AG10803 (cell line): ENCODE results near the gene HOXC12.

Source experiments
- DNase-seq: peaks from one replicate; pipeline ENCODE4 v3.0.0; 2010; ENCODE audit warnings: low read depth
- H3K4me3 ChIP-seq: 2 replicates; pipeline ENCODE4 v1.5.1; 2011; ENCODE audit warnings: mild to moderate bottlenecking, low read length, control low read depth
- TF ChIP-seq, protein P1 (sequence below): conservative IDR thresholded peaks from 2 replicates; pipeline ENCODE4 v1.5.1; 2011; ENCODE audit warnings: mild to moderate bottlenecking, low read length, control low read depth, inconsistent platforms

Gene HOXC12

DNA sequence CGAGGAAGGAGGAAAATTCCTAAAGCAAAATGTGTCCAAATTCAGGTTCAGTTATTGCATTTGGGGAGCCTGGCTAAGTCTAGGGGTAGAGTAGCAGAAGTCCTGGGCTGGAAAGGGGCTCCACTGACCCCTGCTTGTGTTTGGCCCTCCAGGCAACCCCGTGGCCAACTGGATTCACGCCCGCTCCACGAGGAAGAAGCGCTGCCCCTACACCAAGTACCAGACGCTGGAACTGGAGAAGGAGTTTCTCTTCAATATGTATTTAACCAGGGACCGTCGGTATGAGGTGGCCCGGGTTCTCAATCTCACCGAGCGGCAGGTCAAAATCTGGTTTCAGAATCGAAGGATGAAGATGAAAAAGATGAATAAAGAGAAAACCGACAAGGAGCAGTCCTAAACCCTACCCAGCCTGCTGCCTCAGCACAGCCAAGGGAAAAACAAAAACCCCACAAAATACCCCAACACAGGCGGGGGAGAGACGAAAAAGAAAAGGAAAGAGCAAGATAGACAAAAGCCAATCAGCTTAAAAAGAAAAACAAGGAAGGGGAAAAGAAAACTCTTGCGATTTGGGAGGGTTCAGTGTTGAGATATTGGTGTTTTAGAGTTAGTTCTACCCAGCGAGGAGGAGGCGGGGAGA lies 47.7 kb downstream of the HOXC12 start:
- TF ChIP-seq, protein P1, sequence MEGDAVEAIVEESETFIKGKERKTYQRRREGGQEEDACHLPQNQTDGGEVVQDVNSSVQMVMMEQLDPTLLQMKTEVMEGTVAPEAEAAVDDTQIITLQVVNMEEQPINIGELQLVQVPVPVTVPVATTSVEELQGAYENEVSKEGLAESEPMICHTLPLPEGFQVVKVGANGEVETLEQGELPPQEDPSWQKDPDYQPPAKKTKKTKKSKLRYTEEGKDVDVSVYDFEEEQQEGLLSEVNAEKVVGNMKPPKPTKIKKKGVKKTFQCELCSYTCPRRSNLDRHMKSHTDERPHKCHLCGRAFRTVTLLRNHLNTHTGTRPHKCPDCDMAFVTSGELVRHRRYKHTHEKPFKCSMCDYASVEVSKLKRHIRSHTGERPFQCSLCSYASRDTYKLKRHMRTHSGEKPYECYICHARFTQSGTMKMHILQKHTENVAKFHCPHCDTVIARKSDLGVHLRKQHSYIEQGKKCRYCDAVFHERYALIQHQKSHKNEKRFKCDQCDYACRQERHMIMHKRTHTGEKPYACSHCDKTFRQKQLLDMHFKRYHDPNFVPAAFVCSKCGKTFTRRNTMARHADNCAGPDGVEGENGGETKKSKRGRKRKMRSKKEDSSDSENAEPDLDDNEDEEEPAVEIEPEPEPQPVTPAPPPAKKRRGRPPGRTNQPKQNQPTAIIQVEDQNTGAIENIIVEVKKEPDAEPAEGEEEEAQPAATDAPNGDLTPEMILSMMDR: no peak
- DNase-seq: no peak
- H3K4me3 ChIP-seq: peak overlapping the region; percentile 98

GRCh38 chr12:54002915-54003389 lies 48.2 kb downstream of the HOXC12 start:
- DNase-seq: no peak
- H3K4me3 ChIP-seq: peak overlapping the region; percentile 98
- TF ChIP-seq, protein P1: no peak

DNA sequence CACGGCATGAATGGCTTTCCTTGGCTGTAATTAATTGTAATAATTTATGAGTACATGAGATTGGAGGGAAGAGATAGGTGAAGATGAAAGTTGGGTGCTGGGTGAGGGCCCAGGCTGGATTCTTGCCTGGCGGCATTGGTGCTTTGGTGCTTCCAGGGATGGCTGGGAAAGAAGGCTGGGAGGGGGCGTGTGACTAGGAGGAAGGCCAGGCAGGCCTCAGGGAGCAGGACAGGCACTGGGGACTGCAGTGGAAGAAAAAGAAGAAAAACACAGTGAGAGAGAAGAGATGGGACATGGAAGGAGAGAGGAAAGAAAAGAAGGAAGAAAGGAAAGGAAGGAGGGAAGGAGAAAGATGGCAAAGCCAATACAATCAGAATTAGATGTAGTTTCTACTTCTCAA lies 48.9 kb downstream of the HOXC12 start:
- peak; percentile 54 for DNase-seq
- TF ChIP-seq, protein P1: no peak
- H3K4me3 ChIP-seq: peak overlapping the region; percentile 98

DNA sequence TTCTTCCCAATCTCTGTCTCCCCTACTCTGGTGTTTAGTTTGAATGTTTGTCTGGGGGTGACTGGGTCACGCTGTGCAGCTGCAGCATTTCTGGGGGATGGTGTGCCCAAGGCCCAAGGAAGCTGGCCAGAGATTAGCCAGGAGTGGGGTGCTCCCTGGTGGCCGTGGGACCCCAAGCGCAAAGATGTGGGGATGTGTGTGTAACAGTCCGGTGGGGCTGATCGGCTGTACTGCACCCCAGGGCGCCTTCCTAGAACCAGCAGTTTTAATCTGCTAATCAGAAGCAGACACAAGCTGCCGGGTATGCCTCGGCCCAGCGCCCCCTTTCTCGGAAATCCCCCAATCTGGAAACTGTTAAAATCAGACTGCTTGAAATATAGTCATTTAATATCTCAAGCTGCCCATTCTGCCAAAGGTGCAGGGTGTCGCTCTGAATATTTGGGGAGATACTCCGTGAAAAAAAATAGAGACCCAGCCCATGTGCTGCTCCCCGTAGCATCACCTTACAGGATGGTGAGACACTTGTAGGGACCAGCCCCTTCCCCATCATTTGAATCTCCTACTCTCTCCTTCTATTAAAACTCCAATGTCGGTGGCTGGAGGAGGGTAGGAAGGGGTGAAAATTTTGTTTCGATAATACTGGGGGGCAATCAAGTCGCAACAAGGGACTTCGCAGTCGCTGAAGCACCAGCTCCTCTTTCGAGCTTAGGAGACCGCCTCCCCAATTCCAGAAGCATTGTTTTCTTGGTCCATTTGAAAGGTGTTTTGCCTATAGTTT lies 49.5 kb downstream of the HOXC12 start:
- DNase-seq: peak; percentile 56
- TF ChIP-seq, protein P1: peak; percentile 33
- peak overlapping the region; percentile 98 for H3K4me3 ChIP-seq

DNA sequence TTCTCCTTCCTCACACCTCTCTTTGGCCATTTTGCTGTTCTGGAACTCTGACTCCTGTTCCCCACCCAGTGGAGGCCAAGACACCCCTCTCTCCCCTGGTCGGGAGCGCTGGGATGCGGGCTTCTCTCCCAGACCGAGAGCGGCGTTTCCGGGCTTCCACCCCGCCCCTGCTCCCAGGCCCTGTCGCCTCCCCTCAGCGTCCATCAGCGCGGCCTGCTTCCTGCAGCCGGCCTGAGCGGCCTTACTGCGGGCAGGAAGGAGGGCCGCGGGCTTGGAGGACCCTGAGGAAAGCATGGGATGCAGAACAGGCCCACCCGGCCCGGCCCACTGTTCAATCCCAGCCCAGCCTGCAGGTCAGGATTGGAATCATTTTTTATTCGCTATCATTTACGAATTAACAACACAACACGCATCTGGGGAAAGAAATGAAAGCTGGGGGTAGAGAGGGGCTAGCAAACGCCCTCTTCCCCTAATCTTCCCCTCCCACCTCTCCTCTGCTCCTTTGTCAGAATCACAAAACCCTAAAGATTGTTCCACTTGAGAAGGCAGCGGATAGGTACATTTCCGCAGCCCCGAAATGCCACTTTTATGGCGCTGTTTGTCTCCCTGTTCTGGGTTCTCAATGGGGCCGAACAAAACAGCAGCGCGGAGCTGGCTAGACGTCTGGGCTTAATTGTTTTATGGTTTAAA lies 50.3 kb downstream of the HOXC12 start:
- DNase-seq: peak; percentile 74
- H3K4me3 ChIP-seq: peak overlapping the region; percentile 98
- TF ChIP-seq, protein P1: no peak; the same call in 1 of the 2 replicates

GRCh38 chr12:54005531-54005852 lies 50.8 kb downstream of the HOXC12 start:
- DNase-seq: no peak
- TF ChIP-seq, protein P1: no peak
- peak overlapping the region; percentile 98 for H3K4me3 ChIP-seq
